K562 (cell line): ENCODE data around the gene AP3B2. TPM values are rescaled to one million over a fixed set of nuclear protein-coding genes. Genes with fewer than 3 reads are reported as not detected.

Source experiments
- CBFA2T3 ChIP-seq: fragments of 450-650 bp; IDR thresholded peaks from 2 replicates; pipeline ENCODE4 v1.6.1; 2017
- EGR1 ChIP-seq: fragments of 450-650 bp; conservative IDR thresholded peaks from 2 replicates; pipeline ENCODE4 v1.6.1; 2017; ENCODE audit warnings: mild to moderate bottlenecking
- GABPB2 ChIP-seq: fragments of 250-450 bp; sonication (Bioruptor Pico); conservative IDR thresholded peaks from 2 replicates; pipeline ENCODE4 v1.5.1; 2021; ENCODE audit warnings: mild to moderate bottlenecking
- GATA2 ChIP-seq: sonication (generic); formaldehyde crosslinking; IDR thresholded peaks from 2 replicates; pipeline ENCODE4 v1.4.0; 2020; ENCODE audit warnings: mild to moderate bottlenecking, missing genetic modification reagents
- HDGF ChIP-seq: fragments of 450-650 bp; IDR thresholded peaks from 2 replicates; pipeline ENCODE4 v1.6.1; 2016
- PATZ1 ChIP-seq: fragments of 250-450 bp; sonication (Bioruptor Pico); IDR thresholded peaks from 2 replicates; pipeline ENCODE4 v1.5.0; 2020; ENCODE audit warnings: mild to moderate bottlenecking, borderline replicate concordance
- RBM17 ChIP-seq: fragments of 200-400 bp; formaldehyde crosslinking; IDR thresholded peaks from 2 replicates; pipeline ENCODE4 v1.6.1; 2017; ENCODE audit warnings: low read depth, mild to moderate bottlenecking, low read length, borderline replicate concordance
- SIN3A ChIP-seq, 2 experiments: fragments of 150-350 bp in 1 of 2; IDR thresholded peaks; 2 replicates each; pipeline ENCODE4 v1.6.1; 2011 to 2016; ENCODE audit warnings: borderline replicate concordance in 2 of 2, low read depth in 2 of 2, low read length in 2 of 2, mild to moderate bottlenecking in 2 of 2, moderate library complexity in 2 of 2; ENCODE audit not compliant: control insufficient read depth in 1 of 2
- ZNF436 ChIP-seq: fragments of 250-450, 450-650 bp; sonication (Bioruptor Pico); formaldehyde crosslinking; IDR thresholded peaks from 2 replicates; pipeline ENCODE4 v1.7.0; 2020; ENCODE audit warnings: mild to moderate bottlenecking
- polyA plus RNA-seq, 8 experiments: library from polyadenylated mRNA; depleted of rRNA in 4 of 8; stranded (reverse) in 5 of 8; unstranded in 3 of 8; fragments of >200 nt; fragmentation: Nextera tagmentation in 2 of 8; fragmentation: Illumina TruSeq in 1 of 8; extraction: Ambion mirVana in 2 of 8; extraction: Trizol in 1 of 8; gene quantifications; 2 replicates each; pipeline versions ENCODE4 v1.2.1 to v1.2.3, GENCODE V29; 2011 to 2014; ENCODE audit warnings: inconsistent platforms in 1 of 8, missing spikeins in 1 of 8
- total RNA-seq, 7 experiments: library from RNA; depleted of rRNA in 6 of 7; stranded (reverse); fragments of >200 nt in 6 of 7; fragmentation: Illumina TruSeq in 2 of 7; extraction: Trizol in 2 of 7; gene quantifications; 2 replicates each; pipeline versions ENCODE4 v1.2.1 to v1.2.3, GENCODE V29; 2011 to 2021; ENCODE audit warnings: low replicate concordance in 1 of 7
- TF ChIP-seq, protein P1 (sequence below), 2 experiments: IDR thresholded peaks; 2 replicates each; pipeline ENCODE4 v1.6.1; 2011; ENCODE audit warnings: borderline replicate concordance in 1 of 2, control low read depth in 1 of 2, low read depth in 1 of 2, low read length in 1 of 2, mild to moderate bottlenecking in 1 of 2, mixed read lengths in 1 of 2, moderate library complexity in 1 of 2; ENCODE audit not compliant: insufficient read depth in 1 of 2, insufficient read length in 1 of 2, poor library complexity in 1 of 2, severe bottlenecking in 1 of 2; ENCODE audit errors: extremely low read depth in 1 of 2
- TF ChIP-seq, protein P2 (sequence below): fragments of 450-650 bp; IDR thresholded peaks from 2 replicates; pipeline ENCODE4 v1.6.1; 2017; ENCODE audit warnings: mild to moderate bottlenecking, moderate library complexity
- TF ChIP-seq, protein P3 (sequence below): fragments of 450-650 bp; IDR thresholded peaks from 2 replicates; pipeline ENCODE4 v1.6.1; 2018; ENCODE audit not compliant: partially characterized antibody
- TF ChIP-seq, protein P4 (sequence below): fragments of 250-450 bp; sonication (Bioruptor Pico); IDR thresholded peaks from 2 replicates; pipeline ENCODE4 v1.9.0; 2021; ENCODE audit warnings: mild to moderate bottlenecking, inconsistent platforms

The AP3B2 gene
- total and polyA plus RNA-seq, 9 of the 15 experiments (the other 6 are each of a cell fraction or from before 2014, with no cell fraction given) = 0.03 to 0.15 (median 0.10) TPM; not detected in 2

DNA sequence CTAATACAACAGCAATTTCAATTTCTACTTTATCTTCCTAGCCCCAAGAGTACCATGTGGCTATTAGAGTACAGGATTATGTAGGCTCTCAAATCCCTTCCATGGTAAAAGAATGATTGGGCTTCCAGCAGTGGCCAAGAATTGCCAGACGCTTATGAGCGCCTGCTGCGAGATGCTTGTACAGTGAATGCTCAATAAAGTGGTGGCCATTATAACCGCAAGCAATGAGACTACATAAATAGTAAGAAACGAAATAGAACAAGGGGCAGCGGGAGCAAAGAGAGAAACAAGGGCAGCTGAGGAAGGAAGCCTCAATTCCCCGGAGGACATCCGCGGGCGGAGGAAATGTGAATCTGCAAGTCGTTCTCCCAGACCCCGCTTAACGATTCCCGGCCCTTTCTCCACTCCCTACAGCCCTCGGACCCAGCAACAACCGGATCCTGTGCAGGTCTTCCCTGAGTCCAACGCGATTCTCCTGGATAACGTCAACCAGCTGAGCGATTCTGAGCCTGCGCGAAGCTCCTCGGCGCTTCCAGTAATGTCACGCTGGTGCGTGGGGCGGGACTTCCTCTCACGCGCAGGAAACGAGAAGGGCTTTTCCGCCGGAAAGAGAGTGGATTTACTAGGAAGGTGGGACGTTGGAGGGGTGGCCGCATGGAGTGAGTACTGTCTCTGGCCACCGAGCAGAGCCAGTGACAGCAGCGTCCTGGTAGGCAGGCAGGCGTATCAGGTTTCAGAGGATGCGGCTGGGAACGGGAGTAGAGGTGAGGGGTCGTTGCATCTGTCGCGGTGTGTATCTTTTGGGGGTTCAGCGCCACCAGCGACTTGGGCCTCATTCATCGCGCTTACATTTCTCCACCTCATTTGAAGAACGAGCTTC lies 40.5 kb upstream of the AP3B2 start (continued):
- TF ChIP-seq, protein P1, sequence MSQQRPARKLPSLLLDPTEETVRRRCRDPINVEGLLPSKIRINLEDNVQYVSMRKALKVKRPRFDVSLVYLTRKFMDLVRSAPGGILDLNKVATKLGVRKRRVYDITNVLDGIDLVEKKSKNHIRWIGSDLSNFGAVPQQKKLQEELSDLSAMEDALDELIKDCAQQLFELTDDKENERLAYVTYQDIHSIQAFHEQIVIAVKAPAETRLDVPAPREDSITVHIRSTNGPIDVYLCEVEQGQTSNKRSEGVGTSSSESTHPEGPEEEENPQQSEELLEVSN (IDR thresholded peaks at IDR 0.05; ENCODE audit: borderline replicate concordance in 1 of 2, extremely low read depth in 1 of 2, insufficient read depth in 1 of 2, insufficient read length in 1 of 2, low read depth in 1 of 2, low read length in 1 of 2, poor library complexity in 1 of 2, severe bottlenecking in 1 of 2) = peak; percentile 63 to 64
- peak; percentile 48; the same call in 1 of the 2 replicates for TF ChIP-seq EGR1
- no peak for TF ChIP-seq ZNF436
- no peak for TF ChIP-seq CBFA2T3
- TF ChIP-seq, protein P2, sequence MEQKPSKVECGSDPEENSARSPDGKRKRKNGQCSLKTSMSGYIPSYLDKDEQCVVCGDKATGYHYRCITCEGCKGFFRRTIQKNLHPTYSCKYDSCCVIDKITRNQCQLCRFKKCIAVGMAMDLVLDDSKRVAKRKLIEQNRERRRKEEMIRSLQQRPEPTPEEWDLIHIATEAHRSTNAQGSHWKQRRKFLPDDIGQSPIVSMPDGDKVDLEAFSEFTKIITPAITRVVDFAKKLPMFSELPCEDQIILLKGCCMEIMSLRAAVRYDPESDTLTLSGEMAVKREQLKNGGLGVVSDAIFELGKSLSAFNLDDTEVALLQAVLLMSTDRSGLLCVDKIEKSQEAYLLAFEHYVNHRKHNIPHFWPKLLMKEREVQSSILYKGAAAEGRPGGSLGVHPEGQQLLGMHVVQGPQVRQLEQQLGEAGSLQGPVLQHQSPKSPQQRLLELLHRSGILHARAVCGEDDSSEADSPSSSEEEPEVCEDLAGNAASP = no peak
- TF ChIP-seq, protein P3, sequence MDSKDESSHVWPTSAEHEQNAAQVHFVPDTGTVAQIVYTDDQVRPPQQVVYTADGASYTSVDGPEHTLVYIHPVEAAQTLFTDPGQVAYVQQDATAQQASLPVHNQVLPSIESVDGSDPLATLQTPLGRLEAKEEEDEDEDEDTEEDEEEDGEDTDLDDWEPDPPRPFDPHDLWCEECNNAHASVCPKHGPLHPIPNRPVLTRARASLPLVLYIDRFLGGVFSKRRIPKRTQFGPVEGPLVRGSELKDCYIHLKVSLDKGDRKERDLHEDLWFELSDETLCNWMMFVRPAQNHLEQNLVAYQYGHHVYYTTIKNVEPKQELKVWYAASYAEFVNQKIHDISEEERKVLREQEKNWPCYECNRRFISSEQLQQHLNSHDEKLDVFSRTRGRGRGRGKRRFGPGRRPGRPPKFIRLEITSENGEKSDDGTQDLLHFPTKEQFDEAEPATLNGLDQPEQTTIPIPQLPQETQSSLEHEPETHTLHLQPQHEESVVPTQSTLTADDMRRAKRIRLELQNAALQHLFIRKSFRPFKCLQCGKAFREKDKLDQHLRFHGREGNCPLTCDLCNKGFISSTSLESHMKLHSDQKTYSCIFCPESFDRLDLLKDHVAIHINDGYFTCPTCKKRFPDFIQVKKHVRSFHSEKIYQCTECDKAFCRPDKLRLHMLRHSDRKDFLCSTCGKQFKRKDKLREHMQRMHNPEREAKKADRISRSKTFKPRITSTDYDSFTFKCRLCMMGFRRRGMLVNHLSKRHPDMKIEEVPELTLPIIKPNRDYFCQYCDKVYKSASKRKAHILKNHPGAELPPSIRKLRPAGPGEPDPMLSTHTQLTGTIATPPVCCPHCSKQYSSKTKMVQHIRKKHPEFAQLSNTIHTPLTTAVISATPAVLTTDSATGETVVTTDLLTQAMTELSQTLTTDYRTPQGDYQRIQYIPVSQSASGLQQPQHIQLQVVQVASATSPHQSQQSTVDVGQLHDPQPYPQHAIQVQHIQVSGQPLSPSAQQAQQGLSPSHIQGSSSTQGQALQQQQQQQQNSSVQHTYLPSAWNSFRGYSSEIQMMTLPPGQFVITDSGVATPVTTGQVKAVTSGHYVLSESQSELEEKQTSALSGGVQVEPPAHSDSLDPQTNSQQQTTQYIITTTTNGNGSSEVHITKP = peak; percentile 76
- TF ChIP-seq SIN3A (IDR thresholded peaks at IDR 0.05; ENCODE audit: borderline replicate concordance in 2 of 2, control insufficient read depth in 1 of 2, low read depth in 2 of 2, low read length in 2 of 2) = peak; percentile 88 to 89
- TF ChIP-seq, protein P4, sequence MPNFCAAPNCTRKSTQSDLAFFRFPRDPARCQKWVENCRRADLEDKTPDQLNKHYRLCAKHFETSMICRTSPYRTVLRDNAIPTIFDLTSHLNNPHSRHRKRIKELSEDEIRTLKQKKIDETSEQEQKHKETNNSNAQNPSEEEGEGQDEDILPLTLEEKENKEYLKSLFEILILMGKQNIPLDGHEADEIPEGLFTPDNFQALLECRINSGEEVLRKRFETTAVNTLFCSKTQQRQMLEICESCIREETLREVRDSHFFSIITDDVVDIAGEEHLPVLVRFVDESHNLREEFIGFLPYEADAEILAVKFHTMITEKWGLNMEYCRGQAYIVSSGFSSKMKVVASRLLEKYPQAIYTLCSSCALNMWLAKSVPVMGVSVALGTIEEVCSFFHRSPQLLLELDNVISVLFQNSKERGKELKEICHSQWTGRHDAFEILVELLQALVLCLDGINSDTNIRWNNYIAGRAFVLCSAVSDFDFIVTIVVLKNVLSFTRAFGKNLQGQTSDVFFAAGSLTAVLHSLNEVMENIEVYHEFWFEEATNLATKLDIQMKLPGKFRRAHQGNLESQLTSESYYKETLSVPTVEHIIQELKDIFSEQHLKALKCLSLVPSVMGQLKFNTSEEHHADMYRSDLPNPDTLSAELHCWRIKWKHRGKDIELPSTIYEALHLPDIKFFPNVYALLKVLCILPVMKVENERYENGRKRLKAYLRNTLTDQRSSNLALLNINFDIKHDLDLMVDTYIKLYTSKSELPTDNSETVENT (CRISPR knock-in tag) = peak; percentile 66; the same call in 1 of the 2 replicates
- TF ChIP-seq GATA2 = no peak; the same call in 1 of the 2 replicates
- TF ChIP-seq GABPB2 = no peak
- no peak for TF ChIP-seq RBM17
- TF ChIP-seq HDGF = no peak
- TF ChIP-seq PATZ1 (CRISPR knock-in tag) = no peak
